H9 (cell line): Measurements from ENCODE around the gene ARID1B. TPM values are rescaled to one million over a fixed set of nuclear protein-coding genes. Genes with fewer than 3 reads are reported as not detected.

Experiments
- DNase-seq: peaks from one replicate; pipeline ENCODE4 v3.0.0-alpha.2; 2017
- H2AFZ ChIP-seq: one replicate; pipeline ENCODE4 v1.6.1; 2013; ENCODE audit warnings: mild to moderate bottlenecking, low read length, control low read depth, moderate library complexity
- H2AK5ac ChIP-seq: 2 replicates; pipeline ENCODE4 v1.6.1; 2013; ENCODE audit warnings: low read length, control low read depth, mixed read lengths; ENCODE audit not compliant: insufficient read length
- H2BK120ac ChIP-seq: one replicate; pipeline ENCODE4 v1.6.1; 2013; ENCODE audit warnings: low read depth, mild to moderate bottlenecking, low read length, control low read depth, inconsistent platforms; ENCODE audit not compliant: poor library complexity, severe bottlenecking
- H2BK12ac ChIP-seq: 2 replicates; pipeline ENCODE4 v1.6.1; 2013; ENCODE audit warnings: low read length, control low read depth, mixed read lengths, low read depth; ENCODE audit not compliant: insufficient read length
- H2BK15ac ChIP-seq: 2 replicates; pipeline ENCODE4 v1.6.1; 2013; ENCODE audit warnings: low read depth, low read length, control low read depth
- H2BK20ac ChIP-seq: one replicate; pipeline ENCODE4 v1.6.1; 2013; ENCODE audit warnings: low read depth, mild to moderate bottlenecking, low read length, control low read depth, inconsistent platforms; ENCODE audit not compliant: poor library complexity, severe bottlenecking
- H2BK5ac ChIP-seq: 2 replicates; pipeline ENCODE4 v1.6.1; 2013; ENCODE audit warnings: low read length, control low read depth, mixed read lengths; ENCODE audit not compliant: insufficient read length
- H3K14ac ChIP-seq: 2 replicates; pipeline ENCODE4 v1.6.1; 2013; ENCODE audit warnings: low read length, control low read depth; ENCODE audit not compliant: insufficient read depth
- H3K18ac ChIP-seq: 2 replicates; pipeline ENCODE4 v1.6.1; 2013; ENCODE audit warnings: low read depth, mild to moderate bottlenecking, mixed read lengths, low read length, control low read depth; ENCODE audit not compliant: insufficient read length
- H3K23ac ChIP-seq: 2 replicates; pipeline ENCODE4 v1.6.1; 2013; ENCODE audit warnings: low read length, control low read depth, mixed read lengths, low read depth; ENCODE audit not compliant: insufficient read length
- H3K23me2 ChIP-seq: 2 replicates; pipeline ENCODE4 v1.6.1; 2013; ENCODE audit warnings: low read depth, mild to moderate bottlenecking, mixed read lengths, low read length, control low read depth; ENCODE audit not compliant: insufficient read length, poor library complexity, severe bottlenecking
- H3K27ac ChIP-seq: 2 replicates; pipeline ENCODE4 v1.5.1; 2013; ENCODE audit warnings: low read length, control low read depth, mixed read lengths, low read depth; ENCODE audit not compliant: insufficient read length
- H3K27me3 ChIP-seq: 2 replicates; pipeline ENCODE4 v1.6.1; 2013; ENCODE audit warnings: low read length, control low read depth, inconsistent platforms; ENCODE audit not compliant: insufficient read depth
- H3K4ac ChIP-seq: 2 replicates; pipeline ENCODE4 v1.6.1; 2013; ENCODE audit warnings: low read depth, mild to moderate bottlenecking, control low read depth, inconsistent platforms, low read length, moderate library complexity
- H3K4me1 ChIP-seq: 2 replicates; pipeline ENCODE4 v1.6.1; 2013; ENCODE audit warnings: low read length, control low read depth, inconsistent platforms; ENCODE audit not compliant: insufficient read depth
- H3K4me2 ChIP-seq: 2 replicates; pipeline ENCODE4 v1.6.1; 2013; ENCODE audit warnings: low read length, control low read depth, mixed read lengths; ENCODE audit not compliant: insufficient read length, insufficient read depth
- H3K56ac ChIP-seq: 2 replicates; pipeline ENCODE4 v1.6.1; 2013; ENCODE audit warnings: low read depth, mild to moderate bottlenecking, mixed read lengths, low read length, control low read depth; ENCODE audit not compliant: insufficient read length
- H3K79me1 ChIP-seq: 2 replicates; pipeline ENCODE4 v1.6.1; 2013; ENCODE audit warnings: low read depth, mild to moderate bottlenecking, moderate library complexity, low read length, control low read depth, inconsistent platforms; ENCODE audit not compliant: insufficient read depth, poor library complexity, severe bottlenecking
- H3K79me2 ChIP-seq: 2 replicates; pipeline ENCODE4 v1.6.1; 2013; ENCODE audit warnings: low read length, control low read depth, inconsistent platforms; ENCODE audit not compliant: insufficient read depth
- H3K9ac ChIP-seq: 2 replicates; pipeline ENCODE4 v1.6.1; 2013; ENCODE audit warnings: low read length, control low read depth, mixed read lengths; ENCODE audit not compliant: insufficient read length; ENCODE audit errors: extremely low read depth
- H3K9me3 ChIP-seq: one replicate; pipeline ENCODE4 v1.6.1; 2013; ENCODE audit warnings: low read depth, low read length, inconsistent platforms; ENCODE audit not compliant: control insufficient read depth
- H3T11ph ChIP-seq: one replicate; pipeline ENCODE4 v1.6.1; 2013; ENCODE audit warnings: mild to moderate bottlenecking, low read length, control low read depth, inconsistent platforms
- H4K20me1 ChIP-seq: one replicate; pipeline ENCODE4 v1.6.1; 2013; ENCODE audit not compliant: control insufficient read depth, insufficient read length, insufficient read depth
- H4K5ac ChIP-seq: 2 replicates; pipeline ENCODE4 v1.6.1; 2013; ENCODE audit warnings: low read depth, mild to moderate bottlenecking, mixed read lengths, low read length, control low read depth; ENCODE audit not compliant: insufficient read length
- H4K8ac ChIP-seq: replicated peaks from 2 replicates; pipeline ENCODE4 v1.6.1; 2013; ENCODE audit warnings: low read length, control low read depth, mixed read lengths, low read depth; ENCODE audit not compliant: insufficient read length
- H4K91ac ChIP-seq: 2 replicates; pipeline ENCODE4 v1.6.1; 2013; ENCODE audit warnings: low read depth, mild to moderate bottlenecking, moderate library complexity, mixed read lengths, low read length, control low read depth; ENCODE audit not compliant: insufficient read length
- H3K27ac Mint-ChIP-seq, 3 experiments: 2 replicates in 2 of 3; 3 replicates in 1 of 3; pipeline ENCODE4 v1.8.0; 2020 to 2021; ENCODE audit warnings: mixed read lengths in 3 of 3, mild to moderate bottlenecking in 1 of 3, moderate library complexity in 1 of 3
- H3K27me3 Mint-ChIP-seq: 2 replicates; pipeline ENCODE4 v1.8.0; 2021; ENCODE audit warnings: low read depth, mild to moderate bottlenecking, moderate library complexity, mixed read lengths
- H3K36me3 Mint-ChIP-seq, 3 experiments: 2 replicates in 2 of 3; 3 replicates in 1 of 3; pipeline ENCODE4 v1.8.0; 2020 to 2021; ENCODE audit warnings: low read depth in 3 of 3, mixed read lengths in 3 of 3; ENCODE audit not compliant: insufficient read depth in 1 of 3
- H3K4me1 Mint-ChIP-seq, 2 experiments: 2 replicates each; pipeline ENCODE4 v1.8.0; 2020; ENCODE audit warnings: mixed read lengths in 2 of 2
- H3K4me3 Mint-ChIP-seq, 2 experiments: 2 replicates in 1 of 2; 3 replicates in 1 of 2; pipeline ENCODE4 v1.8.0; 2020 to 2021; ENCODE audit warnings: mild to moderate bottlenecking in 2 of 2, mixed read lengths in 2 of 2, moderate library complexity in 1 of 2
- H3K9me3 Mint-ChIP-seq, 2 experiments: 2 replicates in 1 of 2; 3 replicates in 1 of 2; pipeline ENCODE4 v1.8.0; 2020; ENCODE audit warnings: mild to moderate bottlenecking in 2 of 2, mixed read lengths in 2 of 2, moderate library complexity in 1 of 2
- WGBS: extraction: QIAGEN DNeasy Blood & Tissue Kit; methylation state at CpG from one replicate; pipeline ENCODE4 v1.1.7; 2013; ENCODE audit warnings: missing lambda C conversion rate, low lambda C conversion rate, mixed read lengths; ENCODE audit not compliant: insufficient read length; ENCODE audit errors: extremely low coverage; 5-methylcytosine and 5-hydroxymethylcytosine counted together
- total RNA-seq: library from RNA; stranded (reverse); gene quantifications from 2 replicates; pipeline ENCODE4 v1.2.1, GENCODE V29; 2021
- TF ChIP-seq, protein P1 (sequence below): fragments of 200-600 bp; sonication (generic); conservative IDR thresholded peaks from 3 replicates; pipeline ENCODE4 v1.8.0; 2021; ENCODE audit warnings: antibody characterized with exemption, mild to moderate bottlenecking

Gene ARID1B
- total RNA-seq, 1 experiment from 2014 or later = 88.2 TPM

DNA sequence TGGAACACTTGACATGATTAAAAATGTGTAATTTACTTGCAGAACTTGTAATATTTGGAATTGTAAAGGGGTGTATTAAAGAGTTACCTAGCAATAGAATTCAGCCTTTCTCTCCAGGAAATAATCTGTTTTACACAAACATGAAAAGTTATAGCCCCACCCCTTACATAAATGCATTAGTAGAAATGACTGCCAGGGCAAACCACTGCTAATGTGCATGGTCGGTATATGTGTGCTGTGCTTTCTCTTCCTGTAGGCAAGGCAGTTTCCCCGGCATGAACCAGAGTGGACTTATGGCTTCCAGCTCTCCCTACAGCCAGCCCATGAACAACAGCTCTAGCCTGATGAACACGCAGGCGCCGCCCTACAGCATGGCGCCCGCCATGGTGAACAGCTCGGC lies 389.6 kb downstream of the ARID1B start:
- Histone ChIP-seq H2AK5ac (no peak overlapping the region), H2BK12ac (no peak overlapping the region), H2BK15ac (no peak overlapping the region), H3K4me1 (no peaks in the 10 kb centered on the region), H3K9ac (no peak overlapping the region), H4K8ac (no peak overlapping the region), H3K79me2 (no peaks in the 10 kb centered on the region), H2AFZ (no peak overlapping the region), H3K4me2 (no peak overlapping the region), H3K23me2 (no peaks in the 10 kb centered on the region), H3K4ac (no peak overlapping the region), H4K5ac (no peak overlapping the region), H3K79me1 (no peaks in the 10 kb centered on the region), H3K23ac (no peak overlapping the region), H4K91ac (no peak overlapping the region), H3K56ac (no peak overlapping the region), H3T11ph (no peak overlapping the region), H2BK120ac (no peak overlapping the region), H4K20me1 (no peaks in the 10 kb centered on the region), H3K27ac (no peak overlapping the region), H3K27me3 (no peaks in the 10 kb centered on the region), H2BK5ac (no peak overlapping the region), H2BK20ac (no peak overlapping the region), H3K9me3 (no peaks in the 10 kb centered on the region), H3K14ac (no peak overlapping the region), H3K18ac (no peak overlapping the region)
- DNase-seq = no peak
- Mint-ChIP-seq H3K27ac (no peak overlapping the region), H3K4me1 (peaks cover 8 to 20% of the 10 kb centered on the region in 2 experiments), H3K9me3 (no peaks in the 10 kb centered on the region), H3K4me3 (no peak overlapping the region), H3K36me3 (peaks cover 4 to 24% (median 21%) of the 10 kb centered on the region in 3 experiments), H3K27me3 (no peaks in the 10 kb centered on the region; the same call in 1 of the 2 replicates)
- TF ChIP-seq, protein P1, sequence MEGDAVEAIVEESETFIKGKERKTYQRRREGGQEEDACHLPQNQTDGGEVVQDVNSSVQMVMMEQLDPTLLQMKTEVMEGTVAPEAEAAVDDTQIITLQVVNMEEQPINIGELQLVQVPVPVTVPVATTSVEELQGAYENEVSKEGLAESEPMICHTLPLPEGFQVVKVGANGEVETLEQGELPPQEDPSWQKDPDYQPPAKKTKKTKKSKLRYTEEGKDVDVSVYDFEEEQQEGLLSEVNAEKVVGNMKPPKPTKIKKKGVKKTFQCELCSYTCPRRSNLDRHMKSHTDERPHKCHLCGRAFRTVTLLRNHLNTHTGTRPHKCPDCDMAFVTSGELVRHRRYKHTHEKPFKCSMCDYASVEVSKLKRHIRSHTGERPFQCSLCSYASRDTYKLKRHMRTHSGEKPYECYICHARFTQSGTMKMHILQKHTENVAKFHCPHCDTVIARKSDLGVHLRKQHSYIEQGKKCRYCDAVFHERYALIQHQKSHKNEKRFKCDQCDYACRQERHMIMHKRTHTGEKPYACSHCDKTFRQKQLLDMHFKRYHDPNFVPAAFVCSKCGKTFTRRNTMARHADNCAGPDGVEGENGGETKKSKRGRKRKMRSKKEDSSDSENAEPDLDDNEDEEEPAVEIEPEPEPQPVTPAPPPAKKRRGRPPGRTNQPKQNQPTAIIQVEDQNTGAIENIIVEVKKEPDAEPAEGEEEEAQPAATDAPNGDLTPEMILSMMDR = no peak
- no CpG with 5 or more reads among the region's 8 CpGs for WGBS
